SK-N-SH (cell line): Measurements from ENCODE around the gene CLRN3. TPM values are rescaled to one million over a fixed set of nuclear protein-coding genes. Genes with fewer than 3 reads are reported as not detected.

Source experiments
- CTCF ChIA-PET: fragments of 300-600, 350-600 bp; formaldehyde crosslinking; extraction: SDS; loops from one replicate; lab custom pipeline; 2021; lab: Yijun Ruan, JAX
- POLR2A ChIA-PET: fragments of 350-600 bp; sonication (Branson Sonifier 250); formaldehyde crosslinking; extraction: SDS; loops from one replicate; lab custom pipeline; 2020; ENCODE audit warnings: antibody characterized with exemption, inconsistent platforms; lab: Yijun Ruan, JAX
- DNase-seq: peaks from one replicate; pipeline ENCODE4 v3.0.0; 2012
- H2AFZ ChIP-seq: fragments of 200-600 bp; sonication (generic); 2 replicates; pipeline ENCODE4 v1.8.1; 2016; ENCODE audit warnings: antibody characterized with exemption, mild to moderate bottlenecking, low read depth
- H3F3A ChIP-seq: fragments of 200-600 bp; sonication (generic); replicated peaks from 2 replicates; pipeline ENCODE3; 2016; ENCODE audit warnings: antibody characterized with exemption, mild to moderate bottlenecking; ENCODE audit not compliant: insufficient read depth
- H3K27ac ChIP-seq, 2 experiments: fragments of 200-500 bp in 1 of 2; fragments of 200-600 bp in 1 of 2; sonication (Bioruptor generic) in 1 of 2; sonication (generic), shearing (Covaris generic) in 1 of 2; 2 replicates each; pipeline versions ENCODE4 v1.5.1 to v1.6.1; 2014 to 2016; ENCODE audit warnings: low read depth in 2 of 2, inconsistent platforms in 1 of 2, low read length in 1 of 2, mild to moderate bottlenecking in 1 of 2, mixed read lengths in 1 of 2
- H3K27me3 ChIP-seq: fragments of 200-600 bp; sonication (generic), shearing (Covaris generic); 2 replicates; pipeline ENCODE4 v1.6.1; 2016; ENCODE audit warnings: mixed run types; ENCODE audit not compliant: insufficient read depth
- H3K36me3 ChIP-seq, 2 experiments: fragments of 200-500 bp in 1 of 2; fragments of 200-600 bp in 1 of 2; sonication (Bioruptor generic) in 1 of 2; sonication (generic) in 1 of 2; replicated peaks in 1 of 2; 2 replicates each; pipeline versions ENCODE3 to v1.5.1; 2014 to 2016; ENCODE audit warnings: low read length in 1 of 2, mild to moderate bottlenecking in 1 of 2; ENCODE audit not compliant: insufficient read depth in 2 of 2, control insufficient read depth in 1 of 2
- H3K4me1 ChIP-seq, 2 experiments: fragments of 200-500 bp in 1 of 2; fragments of 200-600 bp in 1 of 2; sonication (Bioruptor generic) in 1 of 2; sonication (generic), shearing (Covaris generic) in 1 of 2; 2 replicates each; pipeline versions ENCODE4 v1.5.1 to v1.6.1; 2014 to 2016; ENCODE audit warnings: low read depth in 1 of 2, low read length in 1 of 2, mixed run types in 1 of 2; ENCODE audit not compliant: insufficient read depth in 2 of 2, control insufficient read depth in 1 of 2
- H3K4me2 ChIP-seq: fragments of 200-600 bp; sonication (generic), shearing (Covaris generic); 2 replicates; pipeline ENCODE4 v1.6.1; 2017; ENCODE audit warnings: mixed run types
- H3K4me3 ChIP-seq, 2 experiments: fragments of 200-500 bp in 1 of 2; fragments of 200-600 bp in 1 of 2; sonication (Bioruptor generic) in 1 of 2; sonication (generic), shearing (Covaris generic) in 1 of 2; 2 replicates each; pipeline versions ENCODE4 v1.5.1 to v1.8.1; 2014 to 2016; ENCODE audit warnings: low read depth in 2 of 2, inconsistent platforms in 1 of 2, low read length in 1 of 2, mild to moderate bottlenecking in 1 of 2, mixed read lengths in 1 of 2, moderate library complexity in 1 of 2
- H3K79me2 ChIP-seq: fragments of 200-600 bp; sonication (generic); 2 replicates; pipeline ENCODE4 v1.8.1; 2017; ENCODE audit warnings: mild to moderate bottlenecking; ENCODE audit not compliant: insufficient read depth
- H3K9ac ChIP-seq: fragments of 200-600 bp; sonication (generic); 2 replicates; pipeline ENCODE4 v1.6.1; 2017; ENCODE audit warnings: mixed run types
- H3K9me2 ChIP-seq: fragments of 200-600 bp; sonication (generic); 2 replicates; pipeline ENCODE4 v1.6.1; 2017; ENCODE audit warnings: mixed run types
- H3K9me3 ChIP-seq: fragments of 200-600 bp; sonication (generic); 2 replicates; pipeline ENCODE4 v1.6.1; 2017; ENCODE audit warnings: mixed run types, mild to moderate bottlenecking, moderate library complexity
- H4K20me1 ChIP-seq: fragments of 200-600 bp; sonication (generic); 2 replicates; pipeline ENCODE4 v1.6.1; 2017; ENCODE audit warnings: mild to moderate bottlenecking, mixed run types; ENCODE audit not compliant: insufficient read depth
- ELF1 ChIP-seq: IDR thresholded peaks from 2 replicates; pipeline ENCODE4 v1.4.0; 2012
- EZH2phosphoT487 ChIP-seq: fragments of 200-600 bp; sonication (generic); IDR thresholded peaks from 2 replicates; pipeline ENCODE4 v1.6.1; 2017; ENCODE audit warnings: low read depth, mixed run types, mild to moderate bottlenecking, antibody characterized with exemption, moderate library complexity, borderline replicate concordance
- FOXJ3 ChIP-seq: sonication (generic); formaldehyde crosslinking; IDR thresholded peaks from 2 replicates; pipeline ENCODE4 v1.5.1; 2020; ENCODE audit warnings: mild to moderate bottlenecking, missing genetic modification reagents
- GABPA ChIP-seq: IDR thresholded peaks from 2 replicates; pipeline ENCODE4 v1.4.0; 2012; ENCODE audit warnings: low read depth, mild to moderate bottlenecking
- GATA2 ChIP-seq: sonication (generic); formaldehyde crosslinking; IDR thresholded peaks from 2 replicates; pipeline ENCODE4 v1.5.0; 2020; ENCODE audit warnings: mild to moderate bottlenecking, missing genetic modification reagents
- NFIC ChIP-seq: IDR thresholded peaks from 2 replicates; pipeline ENCODE4 v1.4.0; 2012; ENCODE audit warnings: borderline replicate concordance
- RFX5 ChIP-seq: IDR thresholded peaks from 2 replicates; pipeline ENCODE4 v1.6.1; 2012; ENCODE audit warnings: mild to moderate bottlenecking, improper control_type of control experiment, low read length
- SMC3 ChIP-seq: IDR thresholded peaks from 2 replicates; pipeline ENCODE4 v1.6.1; 2012; ENCODE audit warnings: low read depth, low read length, improper control_type of control experiment
- TAF1 ChIP-seq: IDR thresholded peaks from 2 replicates; pipeline ENCODE4 v1.6.1; 2012; ENCODE audit warnings: low read depth, mild to moderate bottlenecking, low read length, moderate library complexity, borderline replicate concordance
- TCF12 ChIP-seq: IDR thresholded peaks from 2 replicates; pipeline ENCODE4 v1.4.0; 2012
- WGBS: methylation state at CpG from one replicate; pipeline ENCODE4 v1.1.6; 2017; ENCODE audit warnings: low lambda C conversion rate; 5-methylcytosine and 5-hydroxymethylcytosine counted together
- polyA plus RNA-seq, 3 experiments: library from polyadenylated mRNA; depleted of rRNA; stranded (reverse); fragments of >200 nt; gene quantifications; 2 replicates each; pipeline ENCODE4 v1.2.3, GENCODE V29; 2012
- TF ChIP-seq, protein P1 (sequence below): IDR thresholded peaks from 2 replicates; pipeline ENCODE4 v1.6.1; 2012; ENCODE audit warnings: mild to moderate bottlenecking, low read depth, low read length, moderate library complexity
- TF ChIP-seq, protein P2 (sequence below): fragments of 150-350 bp; IDR thresholded peaks from 2 replicates; pipeline ENCODE4 v1.6.1; 2017; ENCODE audit warnings: antibody characterized with exemption, low read length, low read depth, borderline replicate concordance
- TF ChIP-seq, protein P3 (sequence below): IDR thresholded peaks from 2 replicates; pipeline ENCODE4 v1.4.0; 2012; ENCODE audit warnings: low read depth

CLRN3 gene
- polyA plus RNA-seq, 1 of the 3 experiments (the other 2 are of a cell fraction), result 0.25 TPM

DNA sequence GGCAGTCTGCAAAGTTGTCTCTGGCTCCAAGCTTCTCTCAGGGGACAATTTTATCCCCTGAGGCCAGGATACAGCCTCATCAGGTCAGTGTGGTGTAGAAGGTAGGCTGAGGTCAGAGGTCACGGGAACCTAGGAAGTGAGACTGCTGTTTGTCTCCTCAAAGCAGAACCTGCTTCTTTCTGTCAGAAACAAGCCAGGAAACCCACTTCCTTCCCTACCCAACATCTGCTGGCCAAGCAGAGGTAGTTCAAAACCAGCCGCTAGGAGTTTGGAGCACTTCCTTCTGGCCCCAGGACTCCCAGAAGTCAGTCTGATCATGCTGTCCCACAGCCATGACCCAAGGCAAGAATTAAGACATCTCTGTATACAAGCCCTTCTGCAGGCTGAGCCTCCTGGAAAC lies 12.2 kb downstream of the CLRN3 start (continued):
- TF ChIP-seq, protein P1, sequence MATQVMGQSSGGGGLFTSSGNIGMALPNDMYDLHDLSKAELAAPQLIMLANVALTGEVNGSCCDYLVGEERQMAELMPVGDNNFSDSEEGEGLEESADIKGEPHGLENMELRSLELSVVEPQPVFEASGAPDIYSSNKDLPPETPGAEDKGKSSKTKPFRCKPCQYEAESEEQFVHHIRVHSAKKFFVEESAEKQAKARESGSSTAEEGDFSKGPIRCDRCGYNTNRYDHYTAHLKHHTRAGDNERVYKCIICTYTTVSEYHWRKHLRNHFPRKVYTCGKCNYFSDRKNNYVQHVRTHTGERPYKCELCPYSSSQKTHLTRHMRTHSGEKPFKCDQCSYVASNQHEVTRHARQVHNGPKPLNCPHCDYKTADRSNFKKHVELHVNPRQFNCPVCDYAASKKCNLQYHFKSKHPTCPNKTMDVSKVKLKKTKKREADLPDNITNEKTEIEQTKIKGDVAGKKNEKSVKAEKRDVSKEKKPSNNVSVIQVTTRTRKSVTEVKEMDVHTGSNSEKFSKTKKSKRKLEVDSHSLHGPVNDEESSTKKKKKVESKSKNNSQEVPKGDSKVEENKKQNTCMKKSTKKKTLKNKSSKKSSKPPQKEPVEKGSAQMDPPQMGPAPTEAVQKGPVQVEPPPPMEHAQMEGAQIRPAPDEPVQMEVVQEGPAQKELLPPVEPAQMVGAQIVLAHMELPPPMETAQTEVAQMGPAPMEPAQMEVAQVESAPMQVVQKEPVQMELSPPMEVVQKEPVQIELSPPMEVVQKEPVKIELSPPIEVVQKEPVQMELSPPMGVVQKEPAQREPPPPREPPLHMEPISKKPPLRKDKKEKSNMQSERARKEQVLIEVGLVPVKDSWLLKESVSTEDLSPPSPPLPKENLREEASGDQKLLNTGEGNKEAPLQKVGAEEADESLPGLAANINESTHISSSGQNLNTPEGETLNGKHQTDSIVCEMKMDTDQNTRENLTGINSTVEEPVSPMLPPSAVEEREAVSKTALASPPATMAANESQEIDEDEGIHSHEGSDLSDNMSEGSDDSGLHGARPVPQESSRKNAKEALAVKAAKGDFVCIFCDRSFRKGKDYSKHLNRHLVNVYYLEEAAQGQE, result no peak
- TF ChIP-seq FOXJ3, result no peak
- TF ChIP-seq, protein P2, sequence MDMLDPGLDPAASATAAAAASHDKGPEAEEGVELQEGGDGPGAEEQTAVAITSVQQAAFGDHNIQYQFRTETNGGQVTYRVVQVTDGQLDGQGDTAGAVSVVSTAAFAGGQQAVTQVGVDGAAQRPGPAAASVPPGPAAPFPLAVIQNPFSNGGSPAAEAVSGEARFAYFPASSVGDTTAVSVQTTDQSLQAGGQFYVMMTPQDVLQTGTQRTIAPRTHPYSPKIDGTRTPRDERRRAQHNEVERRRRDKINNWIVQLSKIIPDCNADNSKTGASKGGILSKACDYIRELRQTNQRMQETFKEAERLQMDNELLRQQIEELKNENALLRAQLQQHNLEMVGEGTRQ, result no peak

DNA sequence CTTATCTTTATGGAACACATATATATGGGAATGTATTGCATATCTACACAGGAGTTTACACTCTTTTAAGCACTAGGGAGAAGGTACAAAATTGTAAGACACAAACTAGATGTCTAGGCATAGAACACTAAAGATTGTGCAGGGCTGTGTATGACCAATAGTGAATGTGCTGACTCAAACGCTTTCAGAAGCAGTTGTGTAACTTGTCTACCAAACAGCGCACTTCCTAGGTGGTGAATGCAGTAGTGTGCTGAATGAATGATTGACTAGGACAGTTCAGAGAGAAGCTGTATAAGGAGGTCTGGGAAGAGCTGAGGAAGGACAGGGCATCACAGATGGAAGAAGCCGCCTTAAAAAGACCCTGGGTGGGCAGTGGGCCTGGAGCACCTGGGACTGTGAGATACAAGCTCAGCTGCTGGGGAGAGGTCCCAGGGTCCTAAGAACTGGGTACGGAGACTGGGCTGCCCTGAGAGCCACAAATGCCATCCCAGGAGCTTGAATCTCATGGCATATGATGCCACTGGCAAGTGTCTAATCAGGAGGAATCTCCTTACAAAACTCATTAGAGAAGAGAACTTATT lies 14.2 kb downstream of the CLRN3 start:
- Histone ChIP-seq H4K20me1 (no peaks in the 10 kb centered on the region), H3K9ac (no peak overlapping the region), H3F3A (no peaks in the 10 kb centered on the region), H3K79me2 (no peaks in the 10 kb centered on the region), H3K27me3 (no peaks in the 10 kb centered on the region; the same call in 1 of the 2 replicates), H3K4me3 (no peak overlapping the region), H3K36me3 (no peaks in the 10 kb centered on the region), H3K27ac (no peak overlapping the region), H3K9me3 (no peaks in the 10 kb centered on the region)
- POLR2A ChIA-PET, result no interaction called here
- TF ChIP-seq TAF1 (no peak), NFIC (no peak), ELF1 (no peak), EZH2phosphoT487 (no peak), TCF12 (no peak), SMC3 (no peak), GATA2 (CRISPR knock-in tag) (no peak), RFX5 (no peak), GABPA (no peak)
- TF ChIP-seq, protein P1, result no peak
- TF ChIP-seq, protein P2, result no peak
- TF ChIP-seq, protein P3, sequence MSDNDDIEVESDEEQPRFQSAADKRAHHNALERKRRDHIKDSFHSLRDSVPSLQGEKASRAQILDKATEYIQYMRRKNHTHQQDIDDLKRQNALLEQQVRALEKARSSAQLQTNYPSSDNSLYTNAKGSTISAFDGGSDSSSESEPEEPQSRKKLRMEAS, result no peak
- TF ChIP-seq, all 33 proteins: peak for 0
- Histone ChIP-seq H3K4me2 (no peak overlapping the region), H3K4me1 (no peaks in the 10 kb centered on the region), H3K9me2 (no peaks in the 10 kb centered on the region), H2AFZ (no peak overlapping the region)
- 79% methylated on average over 4 of the region's 4 CpGs for WGBS
- no peak for DNase-seq
- CTCF ChIA-PET, result interaction anchor here (1.1 to 1.7 kb wide), 4 partner anchors 24 to 272 kb away, joined by 3 to 5 read pairs (median 4); partner anchors contain the start of gene PTPRE
